Ishikawa (cell line): Measurements from ENCODE around the gene DYNLRB2.

Experiments
- CEBPB ChIP-seq: IDR thresholded peaks from 2 replicates; pipeline ENCODE4 v1.6.1; 2012
- CREB1 ChIP-seq: IDR thresholded peaks from 2 replicates; pipeline ENCODE4 v1.6.1; 2012; ENCODE audit warnings: low read depth
- EGR1 ChIP-seq: IDR thresholded peaks from 2 replicates; pipeline ENCODE4 v1.6.1; 2012
- EP300 ChIP-seq: IDR thresholded peaks from 2 replicates; pipeline ENCODE4 v1.6.1; 2012; ENCODE audit warnings: borderline replicate concordance
- FOXM1 ChIP-seq: IDR thresholded peaks from 2 replicates; pipeline ENCODE4 v1.6.1; 2012; ENCODE audit warnings: low read depth, borderline replicate concordance
- MAX ChIP-seq: IDR thresholded peaks from 2 replicates; pipeline ENCODE4 v1.6.1; 2012
- NFIC ChIP-seq: IDR thresholded peaks from 2 replicates; pipeline ENCODE4 v1.6.1; 2012
- RAD21 ChIP-seq: IDR thresholded peaks from 2 replicates; pipeline ENCODE4 v1.6.1; 2012; ENCODE audit warnings: low read depth
- REST ChIP-seq: IDR thresholded peaks from 2 replicates; pipeline ENCODE4 v1.6.1; 2012; ENCODE audit warnings: low read depth, mild to moderate bottlenecking
- TAF1 ChIP-seq: IDR thresholded peaks from 2 replicates; pipeline ENCODE4 v1.6.1; 2012; ENCODE audit warnings: low read depth, mild to moderate bottlenecking
- TCF12 ChIP-seq: IDR thresholded peaks from 2 replicates; pipeline ENCODE4 v1.6.1; 2012; ENCODE audit warnings: low read depth
- TEAD4 ChIP-seq: IDR thresholded peaks from 2 replicates; pipeline ENCODE4 v1.6.1; 2012
- USF1 ChIP-seq: IDR thresholded peaks from 2 replicates; pipeline ENCODE4 v1.6.1; 2012
- YY1 ChIP-seq: IDR thresholded peaks from 2 replicates; pipeline ENCODE4 v1.6.1; 2012; ENCODE audit warnings: low read depth
- ZBTB7A ChIP-seq: IDR thresholded peaks from 2 replicates; pipeline ENCODE4 v1.6.1; 2012; ENCODE audit warnings: low read depth

Gene DYNLRB2

GRCh38 chr16:80573700-80574120 lies 32.9 kb downstream of the DYNLRB2 start:
- TF ChIP-seq CEBPB (no peak), FOXM1 (no peak), NFIC (no peak), CREB1 (no peak), EGR1 (no peak), REST (no peak), ZBTB7A (no peak), TCF12 (no peak), RAD21 (no peak)

- TF ChIP-seq RAD21 (no peak), MAX (no peak), TCF12 (no peak), TEAD4 (no peak), EP300 (no peak), EGR1 (no peak)
Measured at GRCh38 chr16:80576343-80576912, 35.6 kb downstream of the DYNLRB2 start.

GRCh38 chr16:80577485-80578280 lies 36.9 kb downstream of the DYNLRB2 start:
- TF ChIP-seq USF1 (no peak), RAD21 (no peak), TCF12 (no peak), TAF1 (no peak), CEBPB (no peak), FOXM1 (no peak), MAX (no peak), ZBTB7A (no peak)

GRCh38 chr16:80580109-80580832 lies 39.5 kb downstream of the DYNLRB2 start:
- TF ChIP-seq EGR1 (no peak), ZBTB7A (no peak)

- TF ChIP-seq CREB1 (no peak), CEBPB (no peak), EGR1 (no peak), NFIC (no peak), ZBTB7A (no peak), USF1 (no peak), FOXM1 (no peak), EP300 (no peak), REST (no peak), RAD21 (no peak), YY1 (no peak), TEAD4 (no peak), TCF12 (no peak), MAX (no peak), TAF1 (no peak)
Measured at GRCh38 chr16:80583466-80583865, 42.7 kb downstream of the DYNLRB2 start.

GRCh38 chr16:80585764-80586163 lies 45.0 kb downstream of the DYNLRB2 start:
- no peak for TF ChIP-seq EGR1
